SU-DHL-6 (cell line): ENCODE measurements around the gene EXOC4.

ENCODE experiments used
- EZH2phosphoT487 ChIP-seq: fragments of 200-600 bp; sonication (generic), shearing (Covaris generic); conservative IDR thresholded peaks from 2 replicates; pipeline ENCODE4 v1.6.1; 2018; ENCODE audit warnings: mild to moderate bottlenecking, antibody characterized with exemption, low read length, moderate library complexity, mixed read lengths
- TF ChIP-seq, protein P1 (sequence below): fragments of 200-600 bp; sonication (generic); IDR thresholded peaks from one replicate; pipeline ENCODE4 v1.5.1; 2017; ENCODE audit warnings: antibody characterized with exemption, mild to moderate bottlenecking, low read length, moderate library complexity; ENCODE audit not compliant: insufficient read depth, poor library complexity, severe bottlenecking

DNA sequence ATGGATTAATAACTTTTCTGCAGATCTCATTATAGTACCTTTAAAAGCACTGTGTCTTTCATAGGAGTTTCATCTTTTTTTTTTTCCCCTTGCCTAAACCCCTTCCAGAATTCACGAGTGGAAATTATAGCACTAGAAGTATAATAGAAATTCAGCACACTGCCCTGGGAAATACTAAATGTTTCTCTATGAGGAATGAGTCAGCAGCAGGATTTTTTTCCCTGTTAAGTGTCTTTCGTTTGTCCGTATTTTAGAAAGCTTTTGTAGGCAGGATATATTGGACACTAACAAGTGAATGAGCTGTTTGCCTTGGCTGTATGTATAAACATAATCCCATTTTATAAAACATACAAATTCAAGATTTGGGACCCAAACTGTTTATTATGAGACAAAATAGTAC, 105.8 kb downstream of the EXOC4 start:
- TF ChIP-seq, protein P1, sequence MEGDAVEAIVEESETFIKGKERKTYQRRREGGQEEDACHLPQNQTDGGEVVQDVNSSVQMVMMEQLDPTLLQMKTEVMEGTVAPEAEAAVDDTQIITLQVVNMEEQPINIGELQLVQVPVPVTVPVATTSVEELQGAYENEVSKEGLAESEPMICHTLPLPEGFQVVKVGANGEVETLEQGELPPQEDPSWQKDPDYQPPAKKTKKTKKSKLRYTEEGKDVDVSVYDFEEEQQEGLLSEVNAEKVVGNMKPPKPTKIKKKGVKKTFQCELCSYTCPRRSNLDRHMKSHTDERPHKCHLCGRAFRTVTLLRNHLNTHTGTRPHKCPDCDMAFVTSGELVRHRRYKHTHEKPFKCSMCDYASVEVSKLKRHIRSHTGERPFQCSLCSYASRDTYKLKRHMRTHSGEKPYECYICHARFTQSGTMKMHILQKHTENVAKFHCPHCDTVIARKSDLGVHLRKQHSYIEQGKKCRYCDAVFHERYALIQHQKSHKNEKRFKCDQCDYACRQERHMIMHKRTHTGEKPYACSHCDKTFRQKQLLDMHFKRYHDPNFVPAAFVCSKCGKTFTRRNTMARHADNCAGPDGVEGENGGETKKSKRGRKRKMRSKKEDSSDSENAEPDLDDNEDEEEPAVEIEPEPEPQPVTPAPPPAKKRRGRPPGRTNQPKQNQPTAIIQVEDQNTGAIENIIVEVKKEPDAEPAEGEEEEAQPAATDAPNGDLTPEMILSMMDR = no peak
- TF ChIP-seq EZH2phosphoT487 = no peak
